A549 (cell line): Measurements from ENCODE around the gene PTPRK. TPM values are rescaled to one million over a fixed set of nuclear protein-coding genes. Genes with fewer than 3 reads are reported as not detected.

Experiments used
- ATAC-seq, 2 experiments: fragments of 200-7000 bp in 1 of 2; fragments of >200 bp in 1 of 2; cut with Nextera tagmentation in 1 of 2; cut with Tn5 transposase in 1 of 2; 3 replicates each; pipeline versions ENCODE4 v1.8.0 to v1.9.1; 2018 to 2020; ENCODE audit warnings: mild to moderate bottlenecking in 1 of 2, moderate library complexity in 1 of 2
- CTCF ChIA-PET: fragments of 300-600 bp; sonication (Branson Sonifier 250); formaldehyde crosslinking; extraction: SDS; loops from one replicate; lab custom pipeline; 2021; ENCODE audit warnings: antibody characterized with exemption, inconsistent platforms; lab: Yijun Ruan, JAX
- POLR2A ChIA-PET: fragments of 350-600 bp; formaldehyde crosslinking; extraction: SDS; loops from one replicate; lab custom pipeline; 2021; ENCODE audit warnings: antibody characterized with exemption, inconsistent platforms; lab: Yijun Ruan, JAX
- DNase-seq, 2 experiments: peaks; one replicate each; pipeline versions ENCODE4 v3.0.0 to v3.0.0-alpha.2; 2011 to 2016; ENCODE audit warnings: low read depth in 1 of 2, low spot score in 1 of 2
- FAIRE-seq: peaks from 2 replicates; lab custom pipeline; 2011; peaks lifted over from hg19 to GRCh38; lab: Jason Lieb, UNC
- H3K27ac ChIP-seq, 2 experiments: fragments of >200 bp; sonication (Bioruptor Twin); formaldehyde crosslinking; 3 replicates each; pipeline ENCODE4 v1.5.1; 2016 to 2017
- H3K4me1 ChIP-seq: fragments of >200 bp; sonication (Bioruptor Twin); formaldehyde crosslinking; 3 replicates; pipeline ENCODE4 v1.6.1; 2016
- H3K4me2 ChIP-seq: fragments of >200 bp; sonication (Bioruptor Twin); formaldehyde crosslinking; 3 replicates; pipeline ENCODE4 v1.6.1; 2016
- H3K4me3 ChIP-seq: fragments of >200 bp; sonication (Bioruptor Twin); formaldehyde crosslinking; 3 replicates; pipeline ENCODE4 v1.5.1; 2016
- H3K9me3 ChIP-seq: fragments of >200 bp; sonication (Bioruptor Twin); formaldehyde crosslinking; 3 replicates; pipeline ENCODE4 v1.6.1; 2016
- ATOH8 ChIP-seq: fragments of 250-450 bp; sonication (Bioruptor Pico); IDR thresholded peaks from 2 replicates; pipeline ENCODE4 v1.5.0; 2020; ENCODE audit warnings: low read depth, mild to moderate bottlenecking, moderate library complexity
- BCL3 ChIP-seq: fragments of >200 bp; sonication (Bioruptor Twin); formaldehyde crosslinking; IDR thresholded peaks from 3 replicates; pipeline ENCODE4 v1.6.1; 2016
- CBX8 ChIP-seq: fragments of 200-600 bp; sonication (generic); IDR thresholded peaks from 2 replicates; pipeline ENCODE4 v1.6.1; 2016
- CEBPB ChIP-seq, 2 experiments: fragments of >200 bp in 1 of 2; sonication (Bioruptor Twin) in 1 of 2; formaldehyde crosslinking in 1 of 2; IDR thresholded peaks; 2 replicates each; pipeline ENCODE4 v1.6.1; 2012 to 2016
- CHD4 ChIP-seq: fragments of 200-600 bp; sonication (generic); IDR thresholded peaks from 2 replicates; pipeline ENCODE4 v1.6.1; 2016; ENCODE audit warnings: antibody characterized with exemption, mild to moderate bottlenecking, borderline replicate concordance
- EHF ChIP-seq: fragments of 250-450 bp; sonication (Bioruptor Pico); IDR thresholded peaks from 2 replicates; pipeline ENCODE4 v1.5.0; 2020; ENCODE audit warnings: mild to moderate bottlenecking
- EHMT2 ChIP-seq: fragments of 200-600 bp; sonication (generic); IDR thresholded peaks from 2 replicates; pipeline ENCODE4 v1.6.1; 2016; ENCODE audit warnings: antibody characterized with exemption, low read depth, mild to moderate bottlenecking, moderate library complexity
- GATA3 ChIP-seq: IDR thresholded peaks from 2 replicates; pipeline ENCODE4 v1.6.1; 2012; ENCODE audit warnings: borderline replicate concordance
- HEYL ChIP-seq: fragments of 250-450 bp; sonication (Bioruptor Pico); IDR thresholded peaks from 2 replicates; pipeline ENCODE4 v1.8.0; 2021; ENCODE audit warnings: mild to moderate bottlenecking, moderate library complexity
- HMGXB4 ChIP-seq: fragments of 250-450 bp; sonication (Bioruptor Pico); IDR thresholded peaks from 2 replicates; pipeline ENCODE4 v1.5.0; 2021; ENCODE audit warnings: mild to moderate bottlenecking, moderate library complexity, borderline replicate concordance
- KDM5A ChIP-seq: fragments of 200-600 bp; sonication (generic); IDR thresholded peaks from 2 replicates; pipeline ENCODE4 v1.6.1; 2016; ENCODE audit warnings: antibody characterized with exemption, mild to moderate bottlenecking
- POLR2A ChIP-seq: IDR thresholded peaks from 2 replicates; pipeline ENCODE4 v1.6.1; 2012; ENCODE audit warnings: mild to moderate bottlenecking, low read length
- RAD21 ChIP-seq, 2 experiments: fragments of >200 bp in 1 of 2; sonication (Bioruptor Twin) in 1 of 2; formaldehyde crosslinking in 1 of 2; IDR thresholded peaks in 1 of 2; conservative IDR thresholded peaks in 1 of 2; 2 replicates in 1 of 2; 3 replicates in 1 of 2; pipeline ENCODE4 v1.6.1; 2012 to 2018; ENCODE audit warnings: inconsistent platforms in 1 of 2
- RCOR1 ChIP-seq: fragments of 150-350 bp; IDR thresholded peaks from 2 replicates; pipeline ENCODE4 v1.6.1; 2014; ENCODE audit warnings: antibody characterized with exemption, low read length, low read depth
- TP53 ChIP-seq: fragments of 250-450 bp; sonication (Bioruptor Pico); IDR thresholded peaks from 2 replicates; pipeline ENCODE4 v1.5.0; 2021; ENCODE audit warnings: mild to moderate bottlenecking, moderate library complexity
- ZC3H11A ChIP-seq: fragments of 450-650 bp; IDR thresholded peaks from 2 replicates; pipeline ENCODE4 v1.6.1; 2014; ENCODE audit warnings: antibody characterized with exemption, mild to moderate bottlenecking
- ZNF302 ChIP-seq: fragments of 250-450 bp; sonication (Bioruptor Pico); IDR thresholded peaks from 2 replicates; pipeline ENCODE4 v1.9.0; 2021; ENCODE audit warnings: inconsistent platforms, mild to moderate bottlenecking, moderate library complexity
- WGBS: methylation state at CpG from one replicate; pipeline ENCODE4 v1.1.6; 2017; ENCODE audit errors: missing lambda C conversion rate; 5-methylcytosine and 5-hydroxymethylcytosine counted together
- polyA plus RNA-seq, 4 experiments: library from polyadenylated mRNA; depleted of rRNA in 3 of 4; stranded (reverse); fragments of >200 nt; fragmentation: RNase III in 1 of 4; extraction: RNeasy Plus Mini Kit Qiagen cat#74134 plus additional on column Dnase treatment in 1 of 4; gene quantifications; 2 replicates in 3 of 4; 3 replicates in 1 of 4; pipeline ENCODE4 v1.2.3, GENCODE V29; 2011 to 2017
- TF ChIP-seq, protein P1 (sequence below): IDR thresholded peaks from 2 replicates; pipeline ENCODE4 v1.6.1; 2012
- TF ChIP-seq, protein P2 (sequence below): IDR thresholded peaks from 2 replicates; pipeline ENCODE4 v1.6.1; 2012
- TF ChIP-seq, protein P3 (sequence below): fragments of >200 bp; sonication (Bioruptor Twin); formaldehyde crosslinking; IDR thresholded peaks from 2 replicates; pipeline ENCODE4 v1.6.1; 2016

The PTPRK gene
- polyA plus RNA-seq, 2 of the 4 experiments (the other 2 are of a cell fraction): 14.4 to 16.1 TPM

DNA sequence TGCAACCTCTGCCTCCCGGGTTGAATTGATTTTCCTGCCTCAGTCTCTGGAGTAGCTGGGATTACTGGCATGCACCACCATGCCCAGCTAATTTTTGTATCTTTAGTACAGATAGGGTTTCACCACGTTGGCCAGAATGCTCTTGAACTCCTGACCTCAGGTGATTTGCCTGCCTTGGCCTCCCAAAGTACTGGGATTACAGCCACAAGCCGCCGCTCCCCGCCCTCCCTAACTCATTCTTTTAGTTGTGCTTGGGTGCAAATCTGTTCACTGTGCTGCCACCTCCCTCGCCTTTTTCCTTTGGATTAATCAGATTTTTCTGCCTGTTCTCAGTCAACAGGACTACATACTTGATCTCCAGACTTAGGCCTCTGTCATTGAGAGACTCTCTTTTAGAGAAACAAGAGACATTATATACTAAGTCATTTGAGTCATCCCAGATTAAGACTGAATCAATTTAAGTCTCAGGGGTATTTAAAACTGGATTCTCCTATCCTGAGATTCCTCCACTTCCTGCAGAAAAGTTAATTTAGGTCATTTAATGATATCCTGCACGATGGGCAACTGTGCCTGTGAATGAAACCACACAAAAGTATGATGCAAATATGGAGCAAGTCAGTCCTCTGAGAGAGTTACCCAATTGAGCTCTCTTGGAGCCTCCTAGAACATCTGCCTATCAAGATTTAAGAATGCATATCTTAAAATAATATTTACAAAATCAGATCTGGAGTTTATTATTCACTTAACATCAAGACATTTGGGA, 483.4 kb downstream of the PTPRK start:
- no peak for DNase-seq
- CTCF ChIA-PET: no interaction called here
- no peak for FAIRE-seq
- ATAC-seq: no peak
- H3K4me3 ChIP-seq: no peak overlapping the region
- 79% methylated on average over 7 of the region's 7 CpGs for WGBS
- H3K9me3 ChIP-seq: no peaks in the 10 kb centered on the region
- no peak overlapping the region for H3K4me2 ChIP-seq
- no peaks in the 10 kb centered on the region for H3K4me1 ChIP-seq
- no peak for TF ChIP-seq RCOR1
- POLR2A ChIA-PET: no interaction called here
- no peak overlapping the region for H3K27ac ChIP-seq

- Histone ChIP-seq H3K4me1 (no peaks in the 10 kb centered on the region), H3K27ac (no peak overlapping the region), H3K9me3 (no peaks in the 10 kb centered on the region), H3K4me3 (no peak overlapping the region), H3K4me2 (no peak overlapping the region)
- ChIA-PET CTCF (interaction anchor here (0.6 to 1.6 kb wide), 2 partner anchors 18 to 391 kb away, joined by 3 to 4 read pairs; no protein-coding TSS in a partner anchor), POLR2A (no interaction called here)
- TF ChIP-seq EHF (CRISPR knock-in tag): no peak
- TF ChIP-seq GATA3: no peak
- TF ChIP-seq CHD4: no peak
- TF ChIP-seq, protein P1, sequence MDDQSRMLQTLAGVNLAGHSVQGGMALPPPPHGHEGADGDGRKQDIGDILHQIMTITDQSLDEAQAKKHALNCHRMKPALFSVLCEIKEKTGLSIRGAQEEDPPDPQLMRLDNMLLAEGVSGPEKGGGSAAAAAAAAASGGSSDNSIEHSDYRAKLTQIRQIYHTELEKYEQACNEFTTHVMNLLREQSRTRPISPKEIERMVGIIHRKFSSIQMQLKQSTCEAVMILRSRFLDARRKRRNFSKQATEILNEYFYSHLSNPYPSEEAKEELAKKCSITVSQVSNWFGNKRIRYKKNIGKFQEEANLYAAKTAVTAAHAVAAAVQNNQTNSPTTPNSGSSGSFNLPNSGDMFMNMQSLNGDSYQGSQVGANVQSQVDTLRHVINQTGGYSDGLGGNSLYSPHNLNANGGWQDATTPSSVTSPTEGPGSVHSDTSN: no peak
- no peak for TF ChIP-seq ATOH8
- no peak for TF ChIP-seq KDM5A
- TF ChIP-seq RAD21 (conservative IDR thresholded peaks at IDR 0.05 in 1 of 2, IDR thresholded peaks at IDR 0.05 in 1 of 2): no peak
- FAIRE-seq: no peak
- 84% methylated on average over 2 of the region's 2 CpGs for WGBS
- no peak for ATAC-seq
- no peak for DNase-seq
These were observed 487.2 kb downstream of the PTPRK start for GRCh38 chr6:128033156-128033555.

GRCh38 chr6:128032042-128032441, 488.4 kb downstream of the PTPRK start:
- FAIRE-seq (no peak), DNase-seq (no peak), ATAC-seq (no peak)
- WGBS: 95% methylated on average over 6 of the region's 6 CpGs
- Histone ChIP-seq H3K9me3 (no peaks in the 10 kb centered on the region), H3K4me2 (no peak overlapping the region), H3K4me3 (no peak overlapping the region), H3K27ac (no peak overlapping the region), H3K4me1 (no peaks in the 10 kb centered on the region)
- ChIA-PET POLR2A (no interaction called here), CTCF (no interaction called here)
- TF ChIP-seq EHMT2: no peak

- ChIA-PET POLR2A (no interaction called here), CTCF (no interaction called here)
- FAIRE-seq: no peak
- 100% methylated on average over 1 of the region's 1 CpG for WGBS
- no peaks in the 10 kb centered on the region for H3K4me1 ChIP-seq
- TF ChIP-seq RCOR1: no peak
- TF ChIP-seq, protein P2, sequence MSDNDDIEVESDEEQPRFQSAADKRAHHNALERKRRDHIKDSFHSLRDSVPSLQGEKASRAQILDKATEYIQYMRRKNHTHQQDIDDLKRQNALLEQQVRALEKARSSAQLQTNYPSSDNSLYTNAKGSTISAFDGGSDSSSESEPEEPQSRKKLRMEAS: no peak
- TF ChIP-seq GATA3: no peak
- no peak for TF ChIP-seq HEYL (CRISPR knock-in tag)
- TF ChIP-seq ZNF302 (CRISPR knock-in tag): no peak
- TF ChIP-seq TP53 (CRISPR knock-in tag): no peak
- no peak for TF ChIP-seq CBX8
- no peak for TF ChIP-seq EHMT2
- TF ChIP-seq HMGXB4: no peak
- TF ChIP-seq POLR2A: no peak
- TF ChIP-seq, protein P3, sequence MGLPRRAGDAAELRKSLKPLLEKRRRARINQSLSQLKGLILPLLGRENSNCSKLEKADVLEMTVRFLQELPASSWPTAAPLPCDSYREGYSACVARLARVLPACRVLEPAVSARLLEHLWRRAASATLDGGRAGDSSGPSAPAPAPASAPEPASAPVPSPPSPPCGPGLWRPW: no peak
- TF ChIP-seq ZC3H11A: no peak
- no peak for TF ChIP-seq CEBPB (IDR thresholded peaks at IDR 0.05)
- no peak for TF ChIP-seq BCL3
- no peak overlapping the region for H3K4me3 ChIP-seq
- ATAC-seq: no peak
- DNase-seq: no peak
- H3K27ac ChIP-seq: no peak overlapping the region
- no peaks in the 10 kb centered on the region for H3K9me3 ChIP-seq
- no peak overlapping the region for H3K4me2 ChIP-seq
These were observed 490.6 kb downstream of the PTPRK start for GRCh38 chr6:128029826-128030225.
